ENCODE data around the gene INAFM1.

DNA sequence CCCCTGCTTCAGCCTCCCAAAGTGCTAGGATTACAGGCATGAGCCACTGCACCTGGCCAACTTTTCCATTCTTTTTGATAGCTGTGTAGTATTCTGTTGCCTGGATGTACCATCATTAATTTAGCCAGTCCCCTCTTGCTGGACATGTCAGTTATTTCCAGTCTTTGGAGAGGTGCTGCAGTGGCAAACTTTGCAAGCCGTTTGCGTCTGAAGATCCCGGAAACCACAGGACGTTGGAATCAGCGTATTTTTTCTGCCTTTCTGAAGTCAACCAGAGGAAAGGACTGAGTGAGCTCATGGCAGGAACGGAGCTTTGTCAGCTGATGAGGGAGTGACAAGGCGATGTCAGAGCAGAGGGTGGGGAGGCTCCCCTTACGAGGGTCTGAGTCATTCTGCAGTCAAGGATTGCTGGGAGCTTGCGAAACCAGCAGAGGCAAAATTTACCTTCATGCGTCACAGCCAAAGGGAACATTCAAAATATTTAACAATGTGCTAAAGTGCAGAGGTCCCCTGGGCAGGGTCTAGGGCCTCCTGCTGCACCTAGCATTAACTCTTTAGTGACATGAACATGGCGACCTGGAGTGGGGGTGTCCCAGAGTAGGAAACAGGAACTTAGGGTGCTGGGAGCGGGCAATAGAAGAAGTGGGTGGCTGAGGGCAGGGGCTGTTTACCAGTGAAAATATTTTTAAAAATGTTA lies 40.6 kb downstream of the INAFM1 start:
- TF ChIP-seq, protein P1, sequence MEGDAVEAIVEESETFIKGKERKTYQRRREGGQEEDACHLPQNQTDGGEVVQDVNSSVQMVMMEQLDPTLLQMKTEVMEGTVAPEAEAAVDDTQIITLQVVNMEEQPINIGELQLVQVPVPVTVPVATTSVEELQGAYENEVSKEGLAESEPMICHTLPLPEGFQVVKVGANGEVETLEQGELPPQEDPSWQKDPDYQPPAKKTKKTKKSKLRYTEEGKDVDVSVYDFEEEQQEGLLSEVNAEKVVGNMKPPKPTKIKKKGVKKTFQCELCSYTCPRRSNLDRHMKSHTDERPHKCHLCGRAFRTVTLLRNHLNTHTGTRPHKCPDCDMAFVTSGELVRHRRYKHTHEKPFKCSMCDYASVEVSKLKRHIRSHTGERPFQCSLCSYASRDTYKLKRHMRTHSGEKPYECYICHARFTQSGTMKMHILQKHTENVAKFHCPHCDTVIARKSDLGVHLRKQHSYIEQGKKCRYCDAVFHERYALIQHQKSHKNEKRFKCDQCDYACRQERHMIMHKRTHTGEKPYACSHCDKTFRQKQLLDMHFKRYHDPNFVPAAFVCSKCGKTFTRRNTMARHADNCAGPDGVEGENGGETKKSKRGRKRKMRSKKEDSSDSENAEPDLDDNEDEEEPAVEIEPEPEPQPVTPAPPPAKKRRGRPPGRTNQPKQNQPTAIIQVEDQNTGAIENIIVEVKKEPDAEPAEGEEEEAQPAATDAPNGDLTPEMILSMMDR (IDR thresholded peaks at IDR 0.05) = no peak
- no peak for TF ChIP-seq EZH2 (IDR thresholded peaks at IDR 0.05; ENCODE audit: borderline replicate concordance, insufficient read depth, low read depth, low read length, poor library complexity, severe bottlenecking)

Data from B cell (primary cell).